Suprapubic skin (tissue), 4 donors: ENCODE data around the gene ACOT4. TPM values are rescaled to one million over a fixed set of nuclear protein-coding genes. Genes with fewer than 3 reads are reported as not detected.

Experiments
- DNase-seq, 2 donors: peaks; one replicate each; pipeline ENCODE4 v3.0.0-alpha.2; 2019; ENCODE audit warnings: low spot score in 2 of 2
- H3K27ac ChIP-seq: fragments of 200-600 bp; sonication (generic); one replicate; pipeline ENCODE4 v1.5.1; 2019
- H3K27me3 ChIP-seq: fragments of 200-600 bp; sonication (generic); one replicate; pipeline ENCODE4 v1.5.1; 2019
- H3K36me3 ChIP-seq: fragments of 200-600 bp; sonication (generic); one replicate; pipeline ENCODE4 v1.5.1; 2019
- H3K4me1 ChIP-seq: fragments of 200-600 bp; sonication (generic); one replicate; pipeline ENCODE4 v1.5.1; 2019
- H3K4me3 ChIP-seq: fragments of 200-600 bp; sonication (generic); one replicate; pipeline ENCODE4 v1.5.1; 2019; ENCODE audit warnings: mild to moderate bottlenecking
- H3K9me3 ChIP-seq: fragments of 200-600 bp; sonication (generic); one replicate; pipeline ENCODE4 v1.5.1; 2019
- EP300 ChIP-seq: sonication (generic); formaldehyde crosslinking; IDR thresholded peaks from one replicate; pipeline ENCODE4 v1.6.1; 2017; ENCODE audit warnings: antibody characterized with exemption
- POLR2A ChIP-seq, 2 donors: fragments of 450-650 bp; IDR thresholded peaks; one replicate each; pipeline ENCODE4 v1.6.1; 2017; ENCODE audit warnings: antibody characterized with exemption in 2 of 2, mild to moderate bottlenecking in 2 of 2, moderate library complexity in 2 of 2
- POLR2AphosphoS5 ChIP-seq, 3 donors: sonication (generic); formaldehyde crosslinking; IDR thresholded peaks; one replicate each; pipeline ENCODE4 v1.6.1; 2017; ENCODE audit warnings: antibody characterized with exemption in 3 of 3
- WGBS: methylation state at CpG from one replicate; pipeline ENCODE4 v1.1.5; 2018; 5-methylcytosine and 5-hydroxymethylcytosine counted together
- total RNA-seq, 4 donors: library from RNA; depleted of rRNA; stranded (reverse); fragments of >200 nt; gene quantifications; one replicate each; pipeline ENCODE4 v1.1.0, GENCODE V29; 2016
- TF ChIP-seq, protein P1 (sequence below), 2 donors: fragments of 200-600 bp in 1 of 2; fragments of 450-650 bp in 1 of 2; sonication (generic) in 1 of 2; IDR thresholded peaks; one replicate each; pipeline ENCODE4 v1.5.1; 2016 to 2019; ENCODE audit warnings: antibody characterized with exemption in 2 of 2, mild to moderate bottlenecking in 1 of 2, moderate library complexity in 1 of 2

ACOT4 gene
- total RNA-seq, 4 donors from 2014 or later, result 0.72 to 2.4 (median 1.7) TPM

DNA sequence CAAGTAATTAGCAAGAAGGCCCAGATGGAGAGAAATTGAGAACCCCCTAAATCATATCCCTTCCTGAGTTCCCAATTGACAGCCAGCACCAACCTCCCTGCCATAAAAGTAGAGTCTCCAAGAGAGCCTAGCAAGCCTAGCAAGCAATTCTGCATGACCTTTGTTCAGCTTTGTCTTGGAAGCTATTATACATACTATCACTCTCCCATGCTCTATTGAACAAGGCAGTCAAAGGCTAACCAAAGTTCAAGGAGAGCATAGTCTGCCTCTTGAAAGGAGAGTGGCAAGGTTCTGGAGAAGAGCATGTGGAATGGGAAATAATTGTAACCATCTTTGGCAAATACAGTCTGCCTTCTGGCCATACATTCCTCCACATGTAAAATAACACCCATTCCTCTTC lies 7.8 kb downstream of the ACOT4 start:
- Histone ChIP-seq H3K36me3 (no peaks in the 10 kb centered on the region), H3K4me1 (no peaks in the 10 kb centered on the region), H3K27me3 (no peaks in the 10 kb centered on the region), H3K27ac (no peak overlapping the region), H3K9me3 (no peaks in the 10 kb centered on the region), H3K4me3 (no peak overlapping the region)
- no peak for DNase-seq
- no peak for TF ChIP-seq POLR2A (IDR thresholded peaks at IDR 0.05)
- TF ChIP-seq EP300, result no peak
- no peak for TF ChIP-seq POLR2AphosphoS5 (IDR thresholded peaks at IDR 0.05)
- TF ChIP-seq, protein P1, sequence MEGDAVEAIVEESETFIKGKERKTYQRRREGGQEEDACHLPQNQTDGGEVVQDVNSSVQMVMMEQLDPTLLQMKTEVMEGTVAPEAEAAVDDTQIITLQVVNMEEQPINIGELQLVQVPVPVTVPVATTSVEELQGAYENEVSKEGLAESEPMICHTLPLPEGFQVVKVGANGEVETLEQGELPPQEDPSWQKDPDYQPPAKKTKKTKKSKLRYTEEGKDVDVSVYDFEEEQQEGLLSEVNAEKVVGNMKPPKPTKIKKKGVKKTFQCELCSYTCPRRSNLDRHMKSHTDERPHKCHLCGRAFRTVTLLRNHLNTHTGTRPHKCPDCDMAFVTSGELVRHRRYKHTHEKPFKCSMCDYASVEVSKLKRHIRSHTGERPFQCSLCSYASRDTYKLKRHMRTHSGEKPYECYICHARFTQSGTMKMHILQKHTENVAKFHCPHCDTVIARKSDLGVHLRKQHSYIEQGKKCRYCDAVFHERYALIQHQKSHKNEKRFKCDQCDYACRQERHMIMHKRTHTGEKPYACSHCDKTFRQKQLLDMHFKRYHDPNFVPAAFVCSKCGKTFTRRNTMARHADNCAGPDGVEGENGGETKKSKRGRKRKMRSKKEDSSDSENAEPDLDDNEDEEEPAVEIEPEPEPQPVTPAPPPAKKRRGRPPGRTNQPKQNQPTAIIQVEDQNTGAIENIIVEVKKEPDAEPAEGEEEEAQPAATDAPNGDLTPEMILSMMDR (IDR thresholded peaks at IDR 0.05), result no peak

DNA sequence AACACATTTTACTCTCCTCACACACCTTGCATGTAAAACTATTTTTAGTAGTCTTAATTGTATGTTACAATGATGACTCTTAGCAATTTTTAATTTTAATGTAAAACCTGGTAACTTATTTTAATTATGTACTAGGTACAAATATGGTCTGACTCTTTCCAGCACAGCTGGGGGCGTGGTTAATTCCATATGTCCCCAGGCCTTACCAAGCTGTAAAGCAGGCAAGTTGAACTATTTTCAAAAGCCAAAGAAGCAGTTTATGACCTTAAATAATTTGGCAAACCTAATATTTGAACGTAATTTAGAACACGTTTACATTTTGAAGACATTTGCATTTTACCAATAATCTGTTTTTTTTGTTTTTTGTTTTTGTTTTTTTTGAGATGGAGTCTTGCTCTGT lies 11.3 kb downstream of the ACOT4 start:
- no peak for DNase-seq
- Histone ChIP-seq H3K9me3 (no peaks in the 10 kb centered on the region), H3K4me3 (no peak overlapping the region), H3K4me1 (no peaks in the 10 kb centered on the region), H3K27ac (no peak overlapping the region), H3K27me3 (no peaks in the 10 kb centered on the region), H3K36me3 (no peaks in the 10 kb centered on the region)
- TF ChIP-seq EP300, result no peak
- TF ChIP-seq, protein P1 (IDR thresholded peaks at IDR 0.05), result no peak
- TF ChIP-seq POLR2A (IDR thresholded peaks at IDR 0.05), result no peak
- no peak for TF ChIP-seq POLR2AphosphoS5 (IDR thresholded peaks at IDR 0.05)
- 57% methylated on average over 3 of the region's 3 CpGs for WGBS

DNA sequence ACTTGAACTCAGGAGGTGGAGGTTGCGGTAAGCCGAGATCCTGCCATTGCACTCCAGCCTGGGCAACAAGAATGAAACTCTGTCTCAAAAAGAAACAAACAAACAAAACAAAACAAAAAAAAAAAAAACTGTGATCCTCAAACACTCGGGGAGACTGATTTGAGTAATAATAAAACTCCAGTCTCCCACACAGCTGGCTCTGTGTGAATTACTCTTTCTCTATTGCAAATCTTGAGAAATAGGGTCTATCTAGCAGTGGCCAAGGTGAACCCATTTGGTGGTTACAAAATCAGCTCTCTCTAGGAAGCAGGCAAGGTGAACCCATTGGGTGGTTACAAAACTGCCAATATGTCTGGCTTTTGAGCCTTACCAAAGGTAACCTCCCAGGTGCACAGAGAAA lies 14.6 kb downstream of the ACOT4 start:
- TF ChIP-seq POLR2AphosphoS5 (IDR thresholded peaks at IDR 0.05) (no peak), POLR2A (IDR thresholded peaks at IDR 0.05) (no peak)
- TF ChIP-seq, protein P1 (IDR thresholded peaks at IDR 0.05), result no peak
- Histone ChIP-seq H3K36me3 (no peaks in the 10 kb centered on the region), H3K4me3 (no peak overlapping the region), H3K9me3 (no peaks in the 10 kb centered on the region), H3K27me3 (no peaks in the 10 kb centered on the region), H3K4me1 (no peaks in the 10 kb centered on the region), H3K27ac (no peak overlapping the region)
- DNase-seq, result no peak
- 96% methylated on average over 3 of the region's 3 CpGs for WGBS

DNA sequence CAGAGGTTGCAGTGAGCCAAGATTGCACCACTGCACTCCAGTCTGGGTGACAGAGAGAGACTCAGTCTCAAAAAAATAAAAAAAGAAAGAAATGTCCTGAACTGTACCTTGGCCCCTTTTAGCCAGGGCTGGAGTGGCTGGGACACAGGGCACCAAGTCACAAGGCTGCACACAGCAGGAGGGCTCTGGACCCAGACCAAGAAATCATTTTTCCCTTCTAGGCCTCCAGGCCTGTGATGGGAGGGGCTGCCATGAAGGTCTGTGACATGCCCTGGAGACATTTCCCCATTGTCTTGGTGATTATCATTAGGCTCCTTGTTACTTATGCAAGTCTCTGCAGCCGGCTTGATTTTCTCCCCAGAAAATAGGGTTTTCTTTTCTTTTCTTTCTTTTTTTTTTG lies 15.6 kb downstream of the ACOT4 start:
- Histone ChIP-seq H3K27ac (no peak overlapping the region), H3K4me3 (no peak overlapping the region), H3K27me3 (no peaks in the 10 kb centered on the region), H3K4me1 (no peaks in the 10 kb centered on the region), H3K9me3 (no peaks in the 10 kb centered on the region), H3K36me3 (no peaks in the 10 kb centered on the region)
- no peak for DNase-seq
- WGBS, result 78% methylated on average over 1 of the region's 1 CpG
- TF ChIP-seq POLR2AphosphoS5 (IDR thresholded peaks at IDR 0.05) (no peak), EP300 (no peak), POLR2A (IDR thresholded peaks at IDR 0.05) (no peak)
- TF ChIP-seq, protein P1 (IDR thresholded peaks at IDR 0.05), result no peak

DNA sequence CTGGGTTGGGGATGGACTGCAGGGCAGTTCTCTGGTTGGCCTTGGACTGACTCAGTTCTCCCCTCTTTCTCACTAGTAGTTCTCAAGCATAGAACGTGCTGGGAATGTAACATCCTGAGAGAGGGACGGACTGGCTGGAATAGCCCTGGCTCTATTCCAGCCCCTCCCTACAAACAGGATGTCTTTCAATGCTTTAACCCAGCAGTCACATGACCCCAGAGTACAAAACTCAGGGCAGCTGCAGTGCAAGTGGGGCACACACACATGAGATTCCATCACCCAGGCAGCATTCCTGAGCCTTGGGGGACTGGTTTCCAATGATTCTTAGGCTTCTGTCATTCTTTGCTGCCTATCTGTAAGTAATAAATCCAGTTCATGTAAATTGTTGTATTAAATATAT lies 19.0 kb downstream of the ACOT4 start:
- Histone ChIP-seq H3K27me3 (no peaks in the 10 kb centered on the region), H3K9me3 (no peaks in the 10 kb centered on the region), H3K4me1 (no peaks in the 10 kb centered on the region), H3K36me3 (no peaks in the 10 kb centered on the region), H3K4me3 (no peak overlapping the region), H3K27ac (no peak overlapping the region)
- no peak for DNase-seq
- WGBS, result 44% methylated on average over 2 of the region's 2 CpGs
- TF ChIP-seq, protein P1 (IDR thresholded peaks at IDR 0.05), result no peak
- TF ChIP-seq POLR2AphosphoS5 (IDR thresholded peaks at IDR 0.05), result no peak
- no peak for TF ChIP-seq EP300
- TF ChIP-seq POLR2A (IDR thresholded peaks at IDR 0.05), result no peak
